Mesothelial cell of epicardium (in vitro differentiated cells): Measurements from ENCODE around the gene FGF19. TPM values are rescaled to one million over a fixed set of nuclear protein-coding genes. Genes with fewer than 3 reads are reported as not detected.

Experiments used
- DNase-seq, 2 experiments: peaks; one replicate each; pipeline ENCODE4 v3.0.0; 2021; ENCODE audit warnings: low spot score in 2 of 2; ENCODE audit not compliant: unreplicated experiment in 2 of 2
- H3K27ac Mint-ChIP-seq: 2 replicates; pipeline ENCODE4 v1.8.0; 2021; ENCODE audit warnings: mixed read lengths
- H3K27me3 Mint-ChIP-seq: 2 replicates; pipeline ENCODE4 v1.8.0; 2021; ENCODE audit warnings: low read depth, mixed read lengths
- H3K36me3 Mint-ChIP-seq: 2 replicates; pipeline ENCODE4 v1.8.0; 2021; ENCODE audit warnings: mixed read lengths
- H3K4me1 Mint-ChIP-seq: 2 replicates; pipeline ENCODE4 v1.8.0; 2021; ENCODE audit warnings: mixed read lengths
- H3K4me3 Mint-ChIP-seq: 2 replicates; pipeline ENCODE4 v1.8.0; 2021; ENCODE audit warnings: mild to moderate bottlenecking, moderate library complexity, mixed read lengths
- H3K9me3 Mint-ChIP-seq: 2 replicates; pipeline ENCODE4 v1.8.0; 2021; ENCODE audit warnings: mixed read lengths
- CTCF ChIP-seq: fragments of 200-600 bp; sonication (generic); IDR thresholded peaks from one replicate; pipeline ENCODE4 v1.5.0; 2021; ENCODE audit warnings: antibody characterized with exemption; ENCODE audit not compliant: unreplicated experiment
- total RNA-seq: library from RNA; stranded (reverse); gene quantifications from 3 replicates; pipeline ENCODE4 v1.2.1, GENCODE V29; 2021

The FGF19 gene
- total RNA-seq, 1 donor from 2014 or later: not detected

- Mint-ChIP-seq H3K4me1 (no peaks in the 10 kb centered on the region), H3K27me3 (no peaks in the 10 kb centered on the region), H3K4me3 (no peak overlapping the region), H3K36me3 (peaks cover 17% of the 10 kb centered on the region), H3K9me3 (no peaks in the 10 kb centered on the region), H3K27ac (no peak overlapping the region)
- TF ChIP-seq CTCF: no peak
- no peak for DNase-seq
Observed at GRCh38 chr11:69650832-69651344, 52.9 kb downstream of the FGF19 start.

GRCh38 chr11:69650081-69650831 is 53.6 kb downstream of the FGF19 start:
- no peak overlapping the region for H3K4me3 Mint-ChIP-seq
- no peaks in the 10 kb centered on the region for H3K27me3 Mint-ChIP-seq
- DNase-seq: no peak
- H3K36me3 Mint-ChIP-seq: peaks cover 17% of the 10 kb centered on the region
- H3K27ac Mint-ChIP-seq: no peak overlapping the region
- H3K9me3 Mint-ChIP-seq: no peaks in the 10 kb centered on the region
- TF ChIP-seq CTCF: no peak
- H3K4me1 Mint-ChIP-seq: peaks cover under 1% of the 10 kb centered on the region

GRCh38 chr11:69649576-69649900 is 54.3 kb downstream of the FGF19 start:
- H3K27ac Mint-ChIP-seq: no peak overlapping the region
- peaks cover 5% of the 10 kb centered on the region for H3K4me1 Mint-ChIP-seq
- H3K27me3 Mint-ChIP-seq: no peaks in the 10 kb centered on the region
- peaks cover 17% of the 10 kb centered on the region for H3K36me3 Mint-ChIP-seq
- TF ChIP-seq CTCF: no peak
- no peaks in the 10 kb centered on the region for H3K9me3 Mint-ChIP-seq
- no peak overlapping the region for H3K4me3 Mint-ChIP-seq
- no peak for DNase-seq

GRCh38 chr11:69648679-69649575 is 54.9 kb downstream of the FGF19 start:
- Mint-ChIP-seq H3K4me3 (no peak overlapping the region), H3K36me3 (peaks cover 17% of the 10 kb centered on the region), H3K27me3 (no peaks in the 10 kb centered on the region), H3K9me3 (no peaks in the 10 kb centered on the region), H3K27ac (no peak overlapping the region), H3K4me1 (peaks cover 8% of the 10 kb centered on the region)
- DNase-seq: no peak
- TF ChIP-seq CTCF: no peak

Other genes starting within 250 kb of the FGF19 start
- gene LINC01488, start 222.4 kb downstream of the FGF19 start, total RNA-seq: not detected in 3 replicates
- gene CCND1, start 62.9 kb downstream of the FGF19 start, total RNA-seq: 215 to 224 TPM (median 217 TPM) in 3 replicates
- 30.0 to 35.8 TPM (median 31.6 TPM) in 3 replicates for gene LTO1, start 28.7 kb downstream of the FGF19 start, total RNA-seq
- not detected in 3 replicates for gene FGF4, start 71.3 kb upstream of the FGF19 start, total RNA-seq
- gene FGF3, start 115.4 kb upstream of the FGF19 start, total RNA-seq: not detected in 3 replicates